Caco-2 (cell line): Measurements from ENCODE around the gene ITSN2. TPM values are rescaled to one million over a fixed set of nuclear protein-coding genes. Genes with fewer than 3 reads are reported as not detected.

ENCODE experiments used
- BruUV-seq: library from RNA; stranded (reverse); fragments of 400-500 nt; replicated peaks from 2 replicates; lab custom pipeline; 2021; lab: Mats Ljungman, UMichigan
- CTCF ChIA-PET: fragments of 300-600 bp; sonication (Branson Sonifier 250); formaldehyde crosslinking; loops from one replicate; lab custom pipeline; 2022; ENCODE audit warnings: antibody characterized with exemption; lab: Charles Lee
- POLR2A ChIA-PET: fragments of 300-600 bp; sonication (Branson Sonifier 250); formaldehyde crosslinking; loops from one replicate; lab custom pipeline; 2022; ENCODE audit warnings: antibody characterized with exemption; lab: Charles Lee
- DNase-seq, 2 experiments: peaks; one replicate each; pipeline versions ENCODE4 v3.0.0 to v3.0.0-alpha.2; 2020 to 2022
- H3K27me3 ChIP-seq: replicated peaks from 2 replicates; pipeline ENCODE4 v1.6.0; 2011; ENCODE audit warnings: low read length; ENCODE audit not compliant: control insufficient read depth, insufficient read depth
- H3K36me3 ChIP-seq: 2 replicates; pipeline ENCODE4 v1.5.1; 2011; ENCODE audit warnings: low read length; ENCODE audit not compliant: control insufficient read depth, insufficient read depth
- H3K4me1 ChIP-seq: fragments of 250-450 bp; sonication (Bioruptor Pico); 2 replicates; pipeline ENCODE4 v1.5.1; 2020; ENCODE audit warnings: mild to moderate bottlenecking
- H3K4me3 ChIP-seq: 2 replicates; pipeline ENCODE4 v1.5.1; 2011; ENCODE audit warnings: low read depth, mild to moderate bottlenecking, control low read depth, low read length
- H3K9me3 ChIP-seq: fragments of 250-450 bp; sonication (Bioruptor Pico); 2 replicates; pipeline ENCODE4 v1.5.1; 2020; ENCODE audit warnings: mild to moderate bottlenecking, moderate library complexity
- H3K27ac Mint-ChIP-seq: one replicate; pipeline ENCODE4 v1.8.0; 2022; ENCODE audit warnings: mixed read lengths; ENCODE audit not compliant: unreplicated experiment
- H3K27me3 Mint-ChIP-seq: one replicate; pipeline ENCODE4 v1.8.0; 2022; ENCODE audit warnings: mixed read lengths; ENCODE audit not compliant: insufficient read depth, unreplicated experiment
- H3K36me3 Mint-ChIP-seq: one replicate; pipeline ENCODE4 v1.8.0; 2022; ENCODE audit warnings: mild to moderate bottlenecking, mixed read lengths; ENCODE audit not compliant: insufficient read depth, unreplicated experiment
- H3K4me1 Mint-ChIP-seq: one replicate; pipeline ENCODE4 v1.8.0; 2022; ENCODE audit warnings: low read depth, mixed read lengths; ENCODE audit not compliant: unreplicated experiment
- H3K4me3 Mint-ChIP-seq: one replicate; pipeline ENCODE4 v1.8.0; 2022; ENCODE audit warnings: mild to moderate bottlenecking, moderate library complexity, mixed read lengths; ENCODE audit not compliant: unreplicated experiment
- H3K9me3 Mint-ChIP-seq: one replicate; pipeline ENCODE4 v1.8.0; 2022; ENCODE audit warnings: mixed read lengths; ENCODE audit not compliant: unreplicated experiment
- CTCF ChIP-seq, 2 experiments: fragments of 200-600 bp in 1 of 2; IDR thresholded peaks; 1 replicate in 1 of 2; 2 replicates in 1 of 2; pipeline versions ENCODE4 v1.5.1 to v1.8.0; 2011 to 2022; ENCODE audit warnings: antibody characterized with exemption in 1 of 2, control low read depth in 1 of 2, inconsistent platforms in 1 of 2, low read depth in 1 of 2, low read length in 1 of 2, mild to moderate bottlenecking in 1 of 2, moderate library complexity in 1 of 2; ENCODE audit not compliant: insufficient read depth in 1 of 2, severe bottlenecking in 1 of 2, unreplicated experiment in 1 of 2
- intact Hi-C: fragments of 100-400 bp; cut with micrococcal nuclease; formaldehyde crosslinking; loops from one replicate; pipeline ENCODE4 v1.10.0; 2022; ENCODE audit not compliant: unreplicated experiment
- total RNA-seq: library from RNA; stranded (reverse); gene quantifications from 2 replicates; pipeline ENCODE4 v1.2.3, GENCODE V29; 2022

ITSN2 gene
- total RNA-seq, 1 experiment from 2014 or later = 49.4 TPM

GRCh38 chr2:24162494-24162893, 197.8 kb downstream of the ITSN2 start:
- peaks cover 2% of the 10 kb centered on the region for H3K27me3 Mint-ChIP-seq
- no peaks in the 10 kb centered on the region for H3K36me3 Mint-ChIP-seq
- POLR2A ChIA-PET = no interaction called here
- H3K4me1 ChIP-seq = no peaks in the 10 kb centered on the region
- no peaks in the 10 kb centered on the region for H3K36me3 ChIP-seq
- no peak for TF ChIP-seq CTCF (IDR thresholded peaks at IDR 0.05; ENCODE audit: insufficient read depth in 1 of 2, low read depth in 1 of 2, low read length in 1 of 2, severe bottlenecking in 1 of 2, unreplicated experiment in 1 of 2)
- peaks cover 12% of the 10 kb centered on the region for H3K9me3 Mint-ChIP-seq
- intact Hi-C loops = loop anchor here (10.0 kb wide), 1 partner anchor 238 kb away; the partner anchor contains the start of gene ATAD2B
- H3K27me3 ChIP-seq = no peaks in the 10 kb centered on the region; the same call in 1 of the 2 replicates
- DNase-seq = no peak
- H3K4me3 ChIP-seq = no peak overlapping the region
- no TSS peak for BruUV-seq
- no peak overlapping the region for H3K4me3 Mint-ChIP-seq
- H3K4me1 Mint-ChIP-seq = no peaks in the 10 kb centered on the region
- CTCF ChIA-PET = interaction anchor here (2.7 kb wide), 1 partner anchor 78 kb away, joined by 12 read pairs; the partner anchor contains the start of gene TP53I3
- H3K27ac Mint-ChIP-seq = no peak overlapping the region
- no peaks in the 10 kb centered on the region for H3K9me3 ChIP-seq

- H3K4me1 ChIP-seq = no peaks in the 10 kb centered on the region
- intact Hi-C loops = loop anchor here (1.0 to 10.0 kb wide), 2 partner anchors 139 to 236 kb away; partner anchors contain the start of gene ATAD2B
- H3K36me3 Mint-ChIP-seq = no peaks in the 10 kb centered on the region
- BruUV-seq = no TSS peak
- ChIA-PET POLR2A (no interaction called here), CTCF (interaction anchor here (2.7 kb wide), 1 partner anchor 76 kb away, joined by 12 read pairs; the partner anchor contains the start of gene TP53I3)
- no peak overlapping the region for H3K4me3 ChIP-seq
- H3K27me3 ChIP-seq = no peaks in the 10 kb centered on the region
- no peaks in the 10 kb centered on the region for H3K9me3 ChIP-seq
- H3K36me3 ChIP-seq = no peaks in the 10 kb centered on the region
- H3K4me1 Mint-ChIP-seq = peaks cover 7% of the 10 kb centered on the region
- no peak overlapping the region for H3K4me3 Mint-ChIP-seq
- H3K9me3 Mint-ChIP-seq = peaks cover 12% of the 10 kb centered on the region
- no peak for DNase-seq
- H3K27me3 Mint-ChIP-seq = no peaks in the 10 kb centered on the region
- H3K27ac Mint-ChIP-seq = no peak overlapping the region
- TF ChIP-seq CTCF (IDR thresholded peaks at IDR 0.05; ENCODE audit: insufficient read depth in 1 of 2, low read depth in 1 of 2, low read length in 1 of 2, severe bottlenecking in 1 of 2, unreplicated experiment in 1 of 2) = no peak
Observed at GRCh38 chr2:24160761-24161160, 199.6 kb downstream of the ITSN2 start.

- H3K4me3 ChIP-seq = no peak overlapping the region
- no peaks in the 10 kb centered on the region for H3K9me3 ChIP-seq
- no peaks in the 10 kb centered on the region for H3K36me3 Mint-ChIP-seq
- intact Hi-C loops = loop anchor here (10.0 kb wide), 1 partner anchor 235 kb away; the partner anchor contains the start of gene ATAD2B
- ChIA-PET CTCF (no interaction called here), POLR2A (no interaction called here)
- peaks cover 7% of the 10 kb centered on the region for H3K4me1 Mint-ChIP-seq
- H3K36me3 ChIP-seq = no peaks in the 10 kb centered on the region
- DNase-seq = no peak
- H3K4me1 ChIP-seq = no peaks in the 10 kb centered on the region
- H3K9me3 Mint-ChIP-seq = peaks cover 12% of the 10 kb centered on the region
- H3K27me3 ChIP-seq = no peaks in the 10 kb centered on the region
- TF ChIP-seq CTCF (IDR thresholded peaks at IDR 0.05; ENCODE audit: insufficient read depth in 1 of 2, low read depth in 1 of 2, low read length in 1 of 2, severe bottlenecking in 1 of 2, unreplicated experiment in 1 of 2) = no peak
- no peak overlapping the region for H3K27ac Mint-ChIP-seq
- H3K4me3 Mint-ChIP-seq = no peak overlapping the region
- H3K27me3 Mint-ChIP-seq = no peaks in the 10 kb centered on the region
- BruUV-seq = no TSS peak
Observed at GRCh38 chr2:24159708-24160107, 200.6 kb downstream of the ITSN2 start.
